GM15510 (cell line): ENCODE measurements around the gene EGFLAM.

Experiments
- POLR2A ChIP-seq: IDR thresholded peaks from 3 replicates; pipeline ENCODE4 v1.6.1; 2011; ENCODE audit warnings: borderline replicate concordance; ENCODE audit not compliant: insufficient read length; ENCODE audit errors: extremely low read depth

Gene EGFLAM

DNA sequence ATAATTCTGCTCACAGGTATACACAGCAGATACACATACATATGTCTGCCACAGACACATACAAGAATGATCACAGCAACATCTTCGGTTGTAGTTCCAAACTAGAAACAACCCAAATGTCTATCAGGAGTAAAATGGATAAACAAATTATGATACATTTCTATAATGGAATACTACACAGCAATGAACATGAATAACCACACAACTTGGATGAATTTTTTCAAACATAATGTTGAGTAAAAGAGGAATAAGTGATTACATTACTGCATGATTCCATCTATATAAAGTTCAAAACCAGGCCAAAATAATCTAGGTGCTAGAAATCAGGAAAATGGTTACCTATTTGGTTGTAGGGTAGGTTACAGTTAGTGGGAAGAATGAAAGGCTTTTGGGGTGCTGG, 4.6 kb upstream of the EGFLAM start:
- no peak for TF ChIP-seq POLR2A

DNA sequence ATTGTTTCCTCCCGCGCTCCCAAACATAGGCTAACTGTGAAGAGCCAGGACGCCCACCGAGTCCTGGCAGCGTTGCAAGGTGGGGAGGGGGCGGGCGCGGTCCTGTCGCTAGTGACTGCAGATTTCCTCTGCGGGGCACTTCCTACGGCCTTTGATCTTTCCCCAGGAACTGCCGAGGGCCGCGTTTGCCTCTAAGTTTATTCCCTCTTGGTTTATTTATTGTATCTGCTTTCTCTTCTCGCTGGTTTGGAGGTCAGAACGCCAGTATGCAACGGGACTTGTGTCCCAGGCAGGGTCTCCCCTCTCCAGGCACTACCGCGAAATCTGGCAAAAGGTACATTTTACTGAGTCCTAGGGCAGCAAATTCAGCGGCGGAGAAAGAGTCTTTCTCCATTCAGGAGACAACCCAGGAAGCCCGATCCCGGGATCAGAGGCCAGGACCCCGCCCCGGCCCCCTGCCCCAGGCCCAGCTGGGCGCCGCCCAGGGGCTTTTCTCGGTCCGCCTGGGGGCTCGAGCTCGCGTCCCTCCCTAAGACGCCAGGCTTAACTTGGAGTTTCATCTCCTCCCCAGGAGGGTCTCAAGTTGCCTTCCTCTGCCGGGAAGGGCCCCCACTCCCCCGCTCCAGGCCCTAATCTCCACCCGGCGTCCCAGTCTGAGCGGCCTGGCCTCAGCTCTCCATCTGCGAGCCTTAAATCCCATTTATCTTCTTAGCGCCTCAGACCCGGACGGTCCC, 884 bp upstream of the EGFLAM start:
- TF ChIP-seq POLR2A: no peak

DNA sequence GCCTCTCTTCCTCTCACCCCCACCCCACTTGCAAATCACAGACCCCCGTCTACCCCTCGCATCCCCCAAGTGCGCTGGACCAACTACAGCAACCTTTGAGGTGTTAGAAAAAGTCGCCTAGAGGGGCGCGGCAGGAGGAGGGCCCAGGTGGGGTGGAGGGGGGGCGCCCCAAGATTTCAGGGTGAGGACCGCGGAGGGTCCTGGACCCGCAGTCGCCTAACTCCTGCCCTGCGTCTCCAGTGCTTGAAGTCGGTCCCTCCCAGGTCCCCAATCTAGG, 379 bp upstream of the EGFLAM start:
- TF ChIP-seq POLR2A: no peak

DNA sequence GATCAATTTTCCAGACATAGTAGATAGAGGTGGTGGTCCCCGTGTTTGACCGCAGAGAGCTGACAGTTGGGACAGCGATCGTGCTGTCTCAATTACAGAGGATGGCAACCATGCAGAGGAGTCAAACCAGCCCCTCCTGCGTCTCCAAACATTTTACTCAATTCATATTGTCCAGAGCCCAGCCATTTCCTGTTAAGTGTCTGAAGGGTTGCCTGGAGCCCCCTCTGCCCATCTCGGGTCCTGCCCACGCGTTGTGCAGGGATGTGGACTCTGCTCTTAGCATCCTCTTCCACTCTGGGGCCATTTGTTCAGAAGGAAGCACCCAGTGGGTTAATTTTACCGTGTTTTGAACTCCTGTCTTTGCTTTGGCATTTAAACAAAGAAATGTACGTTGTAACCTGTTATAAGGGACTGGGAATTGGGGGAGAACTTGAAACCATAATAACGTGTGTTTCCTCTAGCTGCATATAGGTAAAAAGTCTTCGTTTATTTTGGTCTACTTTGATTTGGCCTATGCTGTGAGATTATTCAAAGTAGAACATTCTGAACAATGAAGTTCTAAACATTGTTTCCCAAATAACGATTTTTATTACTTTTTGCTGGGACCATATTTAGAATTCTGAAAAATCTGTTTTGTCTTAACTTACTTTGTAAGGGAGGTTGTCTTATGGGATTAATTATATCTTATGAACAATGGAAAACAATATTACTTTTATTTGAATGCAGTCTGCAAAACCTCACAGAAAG, 876 bp downstream of the EGFLAM start:
- no peak for TF ChIP-seq POLR2A

DNA sequence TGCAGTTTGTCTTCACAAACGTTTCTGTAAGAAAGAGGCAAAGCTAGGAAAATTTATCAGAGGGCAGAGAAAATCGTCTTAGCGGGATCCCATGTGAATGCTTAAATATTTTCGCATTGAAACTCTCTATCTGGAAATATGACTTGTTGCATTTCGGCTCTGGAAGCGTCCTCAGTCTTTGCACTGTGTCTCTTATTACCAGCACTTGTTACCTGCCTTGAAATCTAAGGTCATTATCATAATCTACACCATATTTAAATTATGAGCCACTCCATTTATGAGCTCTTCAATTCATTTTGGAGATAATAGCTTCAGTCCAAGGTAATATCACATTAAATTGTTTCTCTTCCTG, 1.4 kb downstream of the EGFLAM start:
- no peak for TF ChIP-seq POLR2A

DNA sequence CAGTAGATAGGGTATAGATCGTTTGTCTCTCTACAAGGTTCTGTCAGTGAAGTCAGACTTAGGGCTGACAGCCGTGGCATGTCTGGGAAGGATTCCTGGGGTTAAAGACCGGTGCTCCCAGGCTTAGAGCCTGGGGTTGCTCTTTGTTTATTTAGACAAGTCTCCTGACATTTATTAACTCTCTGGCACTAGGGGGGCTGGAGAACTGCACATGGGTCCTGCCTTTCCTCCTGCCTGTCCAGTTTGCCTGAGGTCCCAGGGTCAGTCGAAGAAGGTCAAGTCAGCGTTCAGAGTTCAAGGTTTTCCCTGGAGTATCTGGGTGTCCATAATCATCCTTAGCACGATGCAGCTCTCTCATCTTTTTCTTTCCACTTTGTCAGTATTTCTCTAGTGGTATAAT, 5.6 kb downstream of the EGFLAM start:
- TF ChIP-seq POLR2A: no peak

DNA sequence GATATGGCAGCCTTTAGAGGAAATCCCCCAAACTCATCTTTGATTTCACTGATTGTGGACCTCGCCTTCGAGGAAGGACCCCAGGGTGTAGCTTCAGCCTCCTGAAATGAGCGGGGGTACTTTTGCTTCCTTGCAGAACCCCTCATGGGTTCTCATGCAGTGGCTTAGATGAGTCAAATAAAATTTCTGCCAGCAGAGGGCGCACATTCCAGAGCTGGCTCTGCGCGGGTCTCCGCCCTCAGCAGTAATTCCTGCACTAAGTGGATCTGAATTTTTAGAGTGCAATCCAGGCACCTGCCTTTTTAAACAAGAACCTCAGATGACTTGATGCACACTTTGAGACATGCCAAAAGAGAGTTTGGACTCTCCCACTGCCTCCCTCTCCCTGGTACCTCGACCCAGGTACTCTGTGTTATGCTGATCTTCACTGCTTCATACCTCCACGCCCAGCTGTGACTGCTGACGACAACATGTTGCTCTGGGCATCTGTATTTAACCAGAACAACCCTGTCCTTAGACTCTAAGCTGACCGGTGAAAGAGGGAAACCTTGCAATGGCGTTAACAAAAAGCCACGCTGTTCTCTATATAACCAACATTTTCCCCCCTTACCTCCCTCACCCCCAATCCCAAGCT, 7.3 kb downstream of the EGFLAM start:
- no peak for TF ChIP-seq POLR2A

DNA sequence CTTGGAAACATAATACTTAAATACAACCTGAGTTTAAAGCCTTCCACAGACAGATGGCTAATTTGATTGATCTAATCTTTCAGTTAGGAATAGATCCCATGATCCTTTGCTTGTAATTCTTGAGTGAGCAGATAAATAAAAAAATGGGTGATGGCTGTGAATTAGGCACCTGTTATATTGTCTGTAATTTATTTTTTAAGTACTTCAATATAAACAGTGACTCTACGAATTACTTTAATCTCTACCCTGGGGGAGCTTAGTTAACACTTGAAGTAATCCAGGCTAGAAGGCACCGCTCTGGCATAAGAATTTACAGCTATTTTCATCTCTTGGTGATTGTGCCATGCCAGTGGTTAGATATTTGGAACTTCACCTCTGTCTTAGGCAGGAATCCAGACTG, 9.0 kb downstream of the EGFLAM start:
- TF ChIP-seq POLR2A: no peak

DNA sequence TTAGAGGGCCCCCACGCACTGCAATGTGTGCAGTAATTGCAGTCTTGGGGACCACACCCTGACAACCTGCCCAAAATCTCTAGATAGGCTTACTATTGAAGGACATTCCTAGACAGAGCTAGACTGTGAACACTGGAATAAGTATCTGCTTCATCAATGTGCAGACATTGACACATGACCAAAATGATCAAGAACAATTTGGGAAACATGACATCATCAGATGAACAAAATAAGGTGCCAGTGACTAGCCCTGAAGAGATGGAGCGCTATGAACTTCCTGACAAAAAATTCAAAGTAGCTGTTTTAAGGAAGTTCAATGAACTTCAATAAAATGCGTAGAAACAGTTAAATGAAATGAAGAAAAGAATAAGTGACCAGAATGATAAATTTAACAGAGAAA, 15.3 kb downstream of the EGFLAM start:
- TF ChIP-seq POLR2A: no peak

DNA sequence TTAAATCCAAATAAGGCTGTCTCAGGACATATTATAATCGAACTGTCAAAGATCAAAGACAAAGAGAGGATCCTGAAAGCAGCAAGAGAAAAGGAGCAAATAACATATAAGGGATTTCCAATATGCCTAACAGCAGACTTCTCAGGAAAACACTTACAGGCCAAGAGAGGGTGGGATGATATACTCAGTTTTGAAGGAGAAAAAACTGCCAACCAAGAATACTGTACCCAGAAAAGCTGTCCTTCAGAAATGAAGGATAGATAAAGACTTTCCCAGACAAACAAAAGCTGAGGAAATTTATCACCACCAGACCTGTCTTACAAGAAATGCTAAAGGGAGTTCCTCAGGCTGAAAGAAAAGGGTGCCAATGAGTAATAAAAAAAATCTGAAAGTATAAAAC, 16.0 kb downstream of the EGFLAM start:
- no peak for TF ChIP-seq POLR2A

DNA sequence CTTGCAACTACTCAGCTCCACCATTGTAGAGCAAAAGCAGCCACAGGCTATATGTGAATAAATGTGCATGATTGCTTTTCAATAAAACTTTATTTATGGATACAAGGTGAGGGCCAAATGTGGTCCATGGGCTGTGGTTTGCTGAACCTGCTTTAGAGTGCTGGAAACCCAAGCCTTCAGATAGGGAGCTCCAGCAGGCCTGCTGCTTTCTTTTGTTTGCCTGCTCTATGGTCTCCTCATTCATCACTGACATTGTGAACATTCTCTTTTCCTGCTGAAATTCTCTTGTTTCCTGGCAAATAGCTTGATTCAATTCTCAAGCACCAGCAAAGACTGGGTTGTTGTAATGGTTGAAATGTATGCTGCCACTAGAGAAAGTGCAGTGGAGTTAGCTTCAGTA, 26.0 kb downstream of the EGFLAM start:
- TF ChIP-seq POLR2A: no peak

DNA sequence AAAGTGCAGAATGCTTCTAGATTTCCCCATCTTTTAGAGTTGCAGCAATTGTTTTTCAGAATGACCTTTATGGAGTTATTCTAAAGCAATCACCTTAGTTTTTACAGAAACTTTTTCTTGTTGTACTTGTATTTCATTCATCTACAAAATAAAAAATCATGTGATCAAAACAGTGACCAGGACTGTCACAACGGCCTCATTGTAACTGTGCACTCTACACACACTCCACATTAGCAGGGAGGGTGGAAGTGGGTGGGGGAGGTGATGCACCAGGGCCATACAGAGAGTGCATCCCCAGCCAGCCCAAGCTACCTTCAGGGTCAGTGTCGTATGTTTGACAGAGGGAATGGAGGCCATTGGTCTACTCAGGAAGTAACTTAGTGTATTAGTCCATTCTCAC, 26.9 kb downstream of the EGFLAM start:
- no peak for TF ChIP-seq POLR2A

DNA sequence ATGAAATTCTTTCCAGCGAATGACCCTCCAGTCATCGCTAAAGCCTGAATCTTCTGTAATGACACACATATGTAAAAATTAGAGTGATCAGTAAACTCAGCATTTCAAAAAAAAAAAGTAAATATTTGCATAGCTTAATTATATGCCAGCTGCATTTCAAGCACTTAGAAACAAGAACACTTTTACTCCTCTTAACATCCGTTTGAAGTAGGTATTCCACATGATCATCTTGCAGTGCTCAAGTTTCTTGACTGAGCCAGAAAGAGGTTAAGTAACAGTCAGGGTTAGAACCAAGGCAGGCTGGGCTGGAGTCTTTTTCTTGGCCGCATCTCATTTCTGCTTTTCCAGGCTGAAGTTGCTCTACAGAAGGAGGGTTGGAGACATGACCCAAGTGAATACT, 27.6 kb downstream of the EGFLAM start:
- no peak for TF ChIP-seq POLR2A

DNA sequence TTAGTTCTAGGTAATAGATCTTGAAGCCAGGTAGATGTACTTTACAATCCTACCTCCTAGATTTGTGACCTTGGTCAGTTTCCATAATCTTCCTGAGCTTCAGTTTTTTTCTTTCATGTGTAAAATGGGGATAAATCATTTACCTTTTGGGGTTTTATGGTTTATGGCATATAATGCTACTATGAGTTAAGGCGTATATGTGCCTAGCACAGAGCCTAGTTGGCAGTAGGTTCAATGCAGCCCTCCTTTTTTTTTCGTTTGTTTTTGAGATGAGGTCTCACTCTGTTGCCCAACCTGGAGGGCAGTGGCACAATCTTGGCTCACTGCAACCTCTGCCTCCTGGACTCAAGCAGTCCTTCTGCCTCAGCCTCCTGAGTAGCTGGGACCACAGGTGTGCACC, 28.8 kb downstream of the EGFLAM start:
- no peak for TF ChIP-seq POLR2A

DNA sequence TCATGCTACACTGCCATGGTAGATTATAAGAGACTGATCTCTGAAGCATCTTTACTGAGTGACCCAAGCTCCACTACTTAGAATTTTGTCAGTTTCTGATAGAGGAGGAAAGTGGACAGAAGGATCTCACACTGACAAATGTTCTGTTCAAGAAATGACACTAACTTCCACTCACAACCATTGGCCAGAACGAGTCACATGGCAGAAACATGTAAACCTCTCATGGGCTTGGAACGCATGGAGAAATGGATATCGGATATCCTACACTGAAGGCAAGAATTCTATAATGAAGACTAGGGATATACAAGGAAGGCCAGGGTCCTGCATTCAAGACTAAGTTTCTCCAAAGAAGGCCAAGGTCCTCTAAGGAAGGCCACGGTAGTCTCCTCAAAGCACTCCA, 31.1 kb downstream of the EGFLAM start:
- TF ChIP-seq POLR2A: no peak

DNA sequence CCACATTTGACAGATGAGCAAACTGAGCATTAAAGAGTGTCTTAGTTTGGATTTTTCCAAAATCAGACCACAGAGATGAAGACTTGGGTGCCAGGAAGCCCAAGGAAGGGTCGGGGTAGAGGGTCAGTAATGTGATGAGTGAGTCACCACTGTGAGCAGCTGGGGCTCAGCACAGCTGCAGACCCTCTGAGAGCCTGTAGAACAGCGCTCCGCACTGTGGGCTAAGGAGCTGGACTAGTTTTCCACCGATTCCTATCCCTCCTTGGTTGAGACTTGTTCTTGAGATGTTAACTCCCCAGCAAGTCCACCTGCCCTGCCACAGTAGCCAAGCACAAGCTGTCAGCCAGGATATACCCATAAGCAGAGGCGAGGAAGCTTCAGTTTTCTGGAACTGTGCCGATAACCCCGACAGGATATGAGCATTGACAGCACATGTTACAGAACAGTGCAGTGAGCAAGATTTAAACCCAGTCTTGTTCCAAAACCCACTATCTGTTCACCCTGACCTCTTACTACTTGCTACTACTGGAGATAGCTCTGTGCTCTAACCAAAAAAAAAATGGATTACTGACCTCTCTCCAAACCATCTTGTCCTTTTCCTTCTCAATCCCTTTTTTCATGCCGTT, 31.8 kb downstream of the EGFLAM start:
- no peak for TF ChIP-seq POLR2A
